Measurements from ENCODE around the gene SPPL2C.

The SPPL2C gene

DNA sequence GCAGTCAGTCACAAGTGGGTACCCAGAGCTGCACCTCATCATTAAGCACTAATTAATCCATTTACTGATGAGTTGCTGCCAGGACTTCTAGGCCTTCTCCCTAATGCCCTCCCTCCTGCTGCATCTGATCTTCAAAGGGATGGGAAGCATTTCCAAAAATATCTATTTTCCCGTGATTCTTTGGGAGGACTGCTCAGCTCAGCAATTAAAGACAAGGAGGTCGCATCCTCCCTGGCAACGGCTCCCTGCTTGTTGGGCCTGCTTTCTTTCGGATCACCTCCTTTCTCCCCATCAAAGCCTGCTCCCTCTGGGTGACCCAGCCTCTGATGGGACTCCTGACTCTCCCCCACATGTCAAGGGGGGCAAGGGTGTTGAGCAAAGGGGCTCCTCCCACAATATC is 26.0 kb upstream of the SPPL2C start:
- TF ChIP-seq CTCF (IDR thresholded peaks at IDR 0.05; ENCODE audit: low read depth, low read length, poor library complexity, severe bottlenecking) (no peak), EZH2phosphoT487 (IDR thresholded peaks at IDR 0.05; ENCODE audit: borderline replicate concordance, low read length) (no peak)
- Histone ChIP-seq H3K27me3 (ENCODE audit: control insufficient read depth, low read length) (no peaks in the 10 kb centered on the region), H3K4me2 (ENCODE audit: low read length) (no peak overlapping the region), H4K20me1 (ENCODE audit: control insufficient read depth, insufficient read depth, low read depth, low read length) (no peaks in the 10 kb centered on the region; the same call in 1 of the 2 replicates), H3K4me3 (ENCODE audit: low read length) (no peak overlapping the region), H3K4me1 (ENCODE audit: control insufficient read depth, low read length) (no peaks in the 10 kb centered on the region), H3K79me2 (ENCODE audit: control insufficient read depth, low read length) (no peaks in the 10 kb centered on the region), H3K9me2 (replicated peaks; ENCODE audit: control insufficient read depth, low read length) (no peaks in the 10 kb centered on the region), H3K36me3 (ENCODE audit: control insufficient read depth, low read length) (no peaks in the 10 kb centered on the region), H3K9me3 (ENCODE audit: control insufficient read depth, insufficient read depth, low read length) (no peaks in the 10 kb centered on the region), H3K27ac (ENCODE audit: low read depth, low read length) (no peak overlapping the region), H3F3A (ENCODE audit: control insufficient read depth, insufficient read depth) (no peaks in the 10 kb centered on the region)

GRCh38 chr17:45819632-45820031 is 25.0 kb upstream of the SPPL2C start:
- Histone ChIP-seq H3K27me3 (ENCODE audit: control insufficient read depth, low read length) (no peaks in the 10 kb centered on the region), H3K4me2 (ENCODE audit: low read length) (no peak overlapping the region), H4K20me1 (ENCODE audit: control insufficient read depth, insufficient read depth, low read depth, low read length) (no peaks in the 10 kb centered on the region; the same call in 1 of the 2 replicates), H3F3A (ENCODE audit: control insufficient read depth, insufficient read depth) (no peaks in the 10 kb centered on the region), H3K4me1 (ENCODE audit: control insufficient read depth, low read length) (no peaks in the 10 kb centered on the region), H3K9me3 (ENCODE audit: control insufficient read depth, insufficient read depth, low read length) (no peaks in the 10 kb centered on the region), H3K36me3 (ENCODE audit: control insufficient read depth, low read length) (no peaks in the 10 kb centered on the region), H3K4me3 (ENCODE audit: low read length) (no peak overlapping the region), H3K79me2 (ENCODE audit: control insufficient read depth, low read length) (no peaks in the 10 kb centered on the region), H3K9me2 (replicated peaks; ENCODE audit: control insufficient read depth, low read length) (no peaks in the 10 kb centered on the region), H3K27ac (ENCODE audit: low read depth, low read length) (no peak overlapping the region)
- no peak for TF ChIP-seq CTCF (IDR thresholded peaks at IDR 0.05; ENCODE audit: low read depth, low read length, poor library complexity, severe bottlenecking)
- TF ChIP-seq EZH2phosphoT487 (IDR thresholded peaks at IDR 0.05; ENCODE audit: borderline replicate concordance, low read length), result no peak

GRCh38 chr17:45820052-45820780 is 24.5 kb upstream of the SPPL2C start:
- Histone ChIP-seq H3K27ac (ENCODE audit: low read depth, low read length) (no peak overlapping the region), H3K36me3 (ENCODE audit: control insufficient read depth, low read length) (no peaks in the 10 kb centered on the region), H3F3A (ENCODE audit: control insufficient read depth, insufficient read depth) (no peaks in the 10 kb centered on the region), H3K4me3 (ENCODE audit: low read length) (no peak overlapping the region), H3K4me2 (ENCODE audit: low read length) (no peak overlapping the region), H3K79me2 (ENCODE audit: control insufficient read depth, low read length) (no peaks in the 10 kb centered on the region), H3K27me3 (ENCODE audit: control insufficient read depth, low read length) (no peaks in the 10 kb centered on the region), H4K20me1 (ENCODE audit: control insufficient read depth, insufficient read depth, low read depth, low read length) (no peaks in the 10 kb centered on the region; the same call in 1 of the 2 replicates), H3K9me2 (replicated peaks; ENCODE audit: control insufficient read depth, low read length) (no peaks in the 10 kb centered on the region), H3K4me1 (ENCODE audit: control insufficient read depth, low read length) (no peaks in the 10 kb centered on the region), H3K9me3 (ENCODE audit: control insufficient read depth, insufficient read depth, low read length) (no peaks in the 10 kb centered on the region)
- TF ChIP-seq EZH2phosphoT487 (IDR thresholded peaks at IDR 0.05; ENCODE audit: borderline replicate concordance, low read length) (no peak), CTCF (IDR thresholded peaks at IDR 0.05; ENCODE audit: low read depth, low read length, poor library complexity, severe bottlenecking) (no peak)
